Mesothelial cell of epicardium (in vitro differentiated cells): Measurements from ENCODE around the gene LRRC4. TPM values are rescaled to one million over a fixed set of nuclear protein-coding genes. Genes with fewer than 3 reads are reported as not detected.

ENCODE experiments used
- DNase-seq, 2 experiments: peaks; one replicate each; pipeline ENCODE4 v3.0.0; 2021; ENCODE audit warnings: low spot score in 2 of 2; ENCODE audit not compliant: unreplicated experiment in 2 of 2
- H3K27ac Mint-ChIP-seq: 2 replicates; pipeline ENCODE4 v1.8.0; 2021; ENCODE audit warnings: mixed read lengths
- H3K27me3 Mint-ChIP-seq: 2 replicates; pipeline ENCODE4 v1.8.0; 2021; ENCODE audit warnings: low read depth, mixed read lengths
- H3K36me3 Mint-ChIP-seq: 2 replicates; pipeline ENCODE4 v1.8.0; 2021; ENCODE audit warnings: mixed read lengths
- H3K4me1 Mint-ChIP-seq: 2 replicates; pipeline ENCODE4 v1.8.0; 2021; ENCODE audit warnings: mixed read lengths
- H3K4me3 Mint-ChIP-seq: 2 replicates; pipeline ENCODE4 v1.8.0; 2021; ENCODE audit warnings: mild to moderate bottlenecking, moderate library complexity, mixed read lengths
- H3K9me3 Mint-ChIP-seq: 2 replicates; pipeline ENCODE4 v1.8.0; 2021; ENCODE audit warnings: mixed read lengths
- total RNA-seq: library from RNA; stranded (reverse); gene quantifications from 3 replicates; pipeline ENCODE4 v1.2.1, GENCODE V29; 2021
- TF ChIP-seq, protein P1 (sequence below): fragments of 200-600 bp; sonication (generic); IDR thresholded peaks from one replicate; pipeline ENCODE4 v1.5.0; 2021; ENCODE audit warnings: antibody characterized with exemption; ENCODE audit not compliant: unreplicated experiment

The LRRC4 gene
- total RNA-seq, 1 donor from 2014 or later = 3.2 TPM

DNA sequence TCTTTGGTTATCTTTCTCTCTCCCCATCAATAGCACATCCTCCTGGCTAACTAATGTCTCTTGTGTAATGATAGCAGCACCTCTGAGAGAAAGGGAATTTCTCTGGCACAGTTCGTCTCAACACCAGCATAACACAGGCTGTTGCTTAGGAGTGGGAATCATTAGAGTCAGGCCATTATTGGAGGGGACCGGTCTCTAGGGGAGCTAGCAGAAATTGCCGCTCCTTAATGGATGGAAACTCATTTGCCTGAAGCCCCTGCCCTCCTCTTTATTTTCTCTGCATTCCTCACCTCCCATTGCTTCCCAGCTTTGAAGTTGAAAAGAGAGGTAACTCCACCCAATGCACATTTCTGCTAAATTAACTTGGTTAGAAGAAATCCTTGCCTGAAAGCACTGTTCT is 11.9 kb downstream of the LRRC4 start:
- Mint-ChIP-seq H3K27me3 (no peaks in the 10 kb centered on the region), H3K27ac (no peak overlapping the region), H3K4me1 (peaks cover 9% of the 10 kb centered on the region), H3K36me3 (peaks cover 4% of the 10 kb centered on the region), H3K9me3 (no peaks in the 10 kb centered on the region), H3K4me3 (no peak overlapping the region)
- no peak for DNase-seq
- TF ChIP-seq, protein P1, sequence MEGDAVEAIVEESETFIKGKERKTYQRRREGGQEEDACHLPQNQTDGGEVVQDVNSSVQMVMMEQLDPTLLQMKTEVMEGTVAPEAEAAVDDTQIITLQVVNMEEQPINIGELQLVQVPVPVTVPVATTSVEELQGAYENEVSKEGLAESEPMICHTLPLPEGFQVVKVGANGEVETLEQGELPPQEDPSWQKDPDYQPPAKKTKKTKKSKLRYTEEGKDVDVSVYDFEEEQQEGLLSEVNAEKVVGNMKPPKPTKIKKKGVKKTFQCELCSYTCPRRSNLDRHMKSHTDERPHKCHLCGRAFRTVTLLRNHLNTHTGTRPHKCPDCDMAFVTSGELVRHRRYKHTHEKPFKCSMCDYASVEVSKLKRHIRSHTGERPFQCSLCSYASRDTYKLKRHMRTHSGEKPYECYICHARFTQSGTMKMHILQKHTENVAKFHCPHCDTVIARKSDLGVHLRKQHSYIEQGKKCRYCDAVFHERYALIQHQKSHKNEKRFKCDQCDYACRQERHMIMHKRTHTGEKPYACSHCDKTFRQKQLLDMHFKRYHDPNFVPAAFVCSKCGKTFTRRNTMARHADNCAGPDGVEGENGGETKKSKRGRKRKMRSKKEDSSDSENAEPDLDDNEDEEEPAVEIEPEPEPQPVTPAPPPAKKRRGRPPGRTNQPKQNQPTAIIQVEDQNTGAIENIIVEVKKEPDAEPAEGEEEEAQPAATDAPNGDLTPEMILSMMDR = no peak

DNA sequence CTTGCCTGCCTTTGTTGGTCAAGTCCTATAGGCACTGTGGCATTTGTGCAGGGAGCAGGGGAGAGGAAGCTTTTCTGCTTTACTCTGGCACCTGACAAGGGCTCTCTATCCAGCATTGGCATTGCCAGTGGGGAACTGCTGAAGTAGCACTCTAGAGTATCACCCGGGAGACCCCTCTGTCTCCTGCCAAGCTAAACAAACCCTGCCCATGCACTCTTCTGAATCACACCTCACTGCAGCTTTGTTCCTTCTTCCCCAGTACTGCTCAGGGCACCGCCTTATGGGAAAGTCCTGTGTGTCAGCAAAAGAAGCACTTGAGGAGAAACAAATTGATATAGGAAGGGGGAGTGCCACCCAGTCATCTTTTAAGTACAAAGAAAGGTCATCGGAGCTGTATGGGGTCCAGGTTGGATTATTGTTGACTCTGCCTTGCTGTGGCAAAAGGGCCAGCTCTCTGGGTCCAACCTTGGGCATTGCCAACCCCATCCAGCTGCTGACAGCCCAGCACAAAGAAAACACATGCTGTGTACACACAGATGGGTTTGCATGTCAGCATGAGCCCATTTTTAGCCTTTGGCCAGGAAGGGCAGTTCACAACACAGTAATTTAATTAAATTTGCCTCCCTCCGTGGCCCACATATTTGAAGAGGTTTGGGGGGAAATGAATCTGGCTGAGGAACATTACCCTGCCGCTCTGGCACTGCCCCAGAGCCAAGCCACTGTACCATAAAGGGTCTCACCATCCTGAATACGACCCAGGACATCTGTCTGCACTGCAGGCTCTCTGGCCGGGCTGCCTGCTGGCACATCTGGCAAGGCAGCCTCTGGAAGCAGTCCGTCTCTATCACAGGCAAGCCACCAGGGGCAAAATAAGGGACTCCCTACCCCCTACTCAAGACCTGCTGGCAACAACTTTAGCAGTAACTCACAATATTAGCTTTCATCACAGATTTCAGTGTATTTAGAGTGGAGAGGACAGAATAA is 13.1 kb downstream of the LRRC4 start:
- Mint-ChIP-seq H3K4me1 (peaks cover 9% of the 10 kb centered on the region), H3K4me3 (no peak overlapping the region), H3K27me3 (no peaks in the 10 kb centered on the region), H3K27ac (no peak overlapping the region), H3K9me3 (no peaks in the 10 kb centered on the region), H3K36me3 (peaks cover 4% of the 10 kb centered on the region)
- TF ChIP-seq, protein P1 = no peak
- DNase-seq = no peak

DNA sequence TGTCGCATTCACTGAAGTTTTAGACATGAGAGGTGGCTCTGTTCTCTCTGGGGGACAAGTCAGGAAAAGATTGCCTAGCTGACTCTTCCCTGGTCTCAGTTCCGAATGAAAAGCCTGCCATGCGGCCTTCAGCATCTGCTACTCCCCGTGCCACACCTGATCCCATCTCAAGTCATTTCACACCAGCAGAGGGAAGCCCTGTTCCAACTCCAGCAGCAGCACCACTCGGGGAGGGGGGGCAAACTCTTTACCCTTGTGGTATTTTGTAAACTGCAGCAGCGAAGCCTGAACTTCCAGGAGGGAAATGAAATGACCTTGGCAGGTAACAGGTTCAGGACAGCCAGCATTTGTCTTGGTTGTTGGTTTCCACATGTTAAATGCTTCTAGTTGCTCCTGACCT is 13.8 kb downstream of the LRRC4 start:
- TF ChIP-seq, protein P1 = no peak
- no peaks in the 10 kb centered on the region for H3K9me3 Mint-ChIP-seq
- peaks cover 4% of the 10 kb centered on the region for H3K36me3 Mint-ChIP-seq
- H3K27ac Mint-ChIP-seq = no peak overlapping the region
- H3K4me1 Mint-ChIP-seq = peaks cover 8% of the 10 kb centered on the region
- no peak overlapping the region for H3K4me3 Mint-ChIP-seq
- no peaks in the 10 kb centered on the region for H3K27me3 Mint-ChIP-seq
- DNase-seq = no peak

DNA sequence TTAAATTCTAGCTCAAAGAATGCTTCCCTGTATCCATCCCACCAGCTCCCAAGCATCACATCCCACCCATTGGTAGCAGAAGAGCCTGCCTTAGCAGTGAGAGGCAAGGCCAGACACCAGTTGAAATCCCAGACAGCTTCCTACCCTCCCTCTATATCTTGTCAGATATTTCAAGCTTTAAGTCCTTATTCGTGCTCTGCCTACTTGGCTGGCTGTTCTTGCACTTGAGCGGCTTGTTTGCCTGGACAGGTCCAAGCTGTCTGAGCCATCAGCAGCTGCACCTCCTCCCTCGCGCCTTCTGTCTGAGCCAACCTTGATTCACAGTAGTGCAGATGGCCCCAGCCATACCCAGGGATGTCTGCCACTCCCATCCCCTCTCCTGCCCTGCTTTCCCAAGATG is 16.4 kb downstream of the LRRC4 start:
- Mint-ChIP-seq H3K4me3 (no peak overlapping the region), H3K4me1 (no peaks in the 10 kb centered on the region), H3K27me3 (no peaks in the 10 kb centered on the region), H3K27ac (no peak overlapping the region), H3K9me3 (no peaks in the 10 kb centered on the region), H3K36me3 (no peaks in the 10 kb centered on the region)
- TF ChIP-seq, protein P1 = no peak
- DNase-seq = no peak

DNA sequence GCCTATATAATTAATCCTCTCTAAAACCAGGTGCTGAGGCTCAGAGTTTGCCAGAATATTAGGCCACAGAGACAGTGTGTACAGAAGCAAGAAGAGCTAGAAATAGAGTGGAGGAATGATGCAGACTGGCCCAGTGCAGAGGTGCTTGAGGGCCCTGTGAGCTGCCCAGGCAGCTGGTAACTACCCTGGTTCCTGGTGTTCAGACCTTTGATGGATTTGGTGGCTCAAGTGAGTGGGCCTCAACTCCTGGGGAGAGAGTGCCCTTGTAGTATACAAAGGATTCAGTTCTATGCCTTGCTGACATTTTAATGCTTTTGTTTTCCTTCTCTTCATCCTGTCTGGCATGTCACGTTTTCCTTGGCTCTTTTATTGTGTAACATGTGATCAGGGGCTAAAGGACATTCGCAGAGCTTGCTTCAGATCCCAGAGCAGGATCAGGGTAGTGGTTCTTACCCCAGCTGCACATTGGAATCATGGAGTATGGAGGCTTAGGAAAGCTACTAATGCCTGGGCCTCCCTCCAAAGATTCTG is 20.0 kb downstream of the LRRC4 start:
- no peaks in the 10 kb centered on the region for H3K36me3 Mint-ChIP-seq
- TF ChIP-seq, protein P1 = no peak
- no peak for DNase-seq
- H3K4me3 Mint-ChIP-seq = no peak overlapping the region
- no peaks in the 10 kb centered on the region for H3K27me3 Mint-ChIP-seq
- H3K27ac Mint-ChIP-seq = no peak overlapping the region
- H3K9me3 Mint-ChIP-seq = no peaks in the 10 kb centered on the region
- no peaks in the 10 kb centered on the region for H3K4me1 Mint-ChIP-seq
